HepG2 (cell line): Measurements from ENCODE around the gene LCN2. TPM values are rescaled to one million over a fixed set of nuclear protein-coding genes. Genes with fewer than 3 reads are reported as not detected.

Experiments
- ESRRA ChIP-seq: sonication (generic); formaldehyde crosslinking; IDR thresholded peaks from 2 replicates; pipeline ENCODE4 v1.5.1; 2020; ENCODE audit warnings: mild to moderate bottlenecking, low read depth, missing genetic modification reagents
- JUND ChIP-seq: sonication (generic); formaldehyde crosslinking; IDR thresholded peaks from 2 replicates; pipeline ENCODE4 v1.8.0; 2022; ENCODE audit warnings: mild to moderate bottlenecking, missing genetic modification reagents
- MAFF ChIP-seq: IDR thresholded peaks from 2 replicates; pipeline ENCODE4 v1.6.1; 2011; ENCODE audit warnings: low read depth, low read length, improper control_type of control experiment
- MTA3 ChIP-seq: sonication (generic); formaldehyde crosslinking; IDR thresholded peaks from 2 replicates; pipeline ENCODE4 v1.4.0; 2020; ENCODE audit warnings: missing genetic modification reagents
- MTF1 ChIP-seq: sonication (generic); formaldehyde crosslinking; IDR thresholded peaks from 2 replicates; pipeline ENCODE4 v1.5.0; 2020; ENCODE audit warnings: missing genetic modification reagents
- POLR2A ChIP-seq, 2 experiments: IDR thresholded peaks; 2 replicates each; pipeline ENCODE4 v1.6.1; 2011; ENCODE audit warnings: low read depth in 2 of 2, low read length in 2 of 2, mild to moderate bottlenecking in 1 of 2, moderate library complexity in 1 of 2; ENCODE audit not compliant: insufficient read depth in 1 of 2
- POLR2G ChIP-seq: fragments of 200-400 bp; formaldehyde crosslinking; IDR thresholded peaks from 2 replicates; pipeline ENCODE4 v1.6.1; 2018; ENCODE audit warnings: mild to moderate bottlenecking, low read depth, low read length, moderate library complexity
- STAG1 ChIP-seq: sonication (generic); formaldehyde crosslinking; IDR thresholded peaks from 2 replicates; pipeline ENCODE4 v1.4.0; 2020; ENCODE audit warnings: missing genetic modification reagents
- U2AF1 ChIP-seq: fragments of 200-400 bp; formaldehyde crosslinking; optimal IDR thresholded peaks from 2 replicates; pipeline ENCODE3; 2017; ENCODE audit warnings: mild to moderate bottlenecking, low read depth, low read length
- ZFP62 ChIP-seq: sonication (generic); formaldehyde crosslinking; IDR thresholded peaks from 2 replicates; pipeline ENCODE4 v1.4.0; 2020; ENCODE audit warnings: missing genetic modification reagents
- ZNF644 ChIP-seq: IDR thresholded peaks from 2 replicates; pipeline ENCODE4 v1.6.1; 2016; ENCODE audit warnings: low read depth
- ZNF703 ChIP-seq: sonication (generic); formaldehyde crosslinking; IDR thresholded peaks from 2 replicates; pipeline ENCODE4 v1.5.1; 2020; ENCODE audit warnings: missing genetic modification reagents, mild to moderate bottlenecking, moderate library complexity, borderline replicate concordance
- ZSCAN12 ChIP-seq: sonication (generic); formaldehyde crosslinking; IDR thresholded peaks from 2 replicates; pipeline ENCODE4 v1.9.0; 2021; ENCODE audit warnings: mild to moderate bottlenecking, missing genetic modification reagents
- polyA plus RNA-seq, 8 experiments: library from polyadenylated mRNA; depleted of rRNA in 3 of 8; stranded (reverse) in 7 of 8; unstranded in 1 of 8; fragments of >200 nt; fragmentation: Illumina TruSeq in 4 of 8; extraction: Trizol in 4 of 8; gene quantifications; 2 replicates each; pipeline versions ENCODE4 v1.2.1 to v1.2.3, GENCODE V29; 2011 to 2016; ENCODE audit warnings: low read depth in 4 of 8, missing spikeins in 1 of 8, mixed read lengths in 1 of 8; ENCODE audit not compliant: insufficient read depth in 1 of 8
- total RNA-seq, 5 experiments: library from RNA; depleted of rRNA; stranded (reverse); fragments of >200 nt; fragmentation: Illumina TruSeq; extraction: Trizol; gene quantifications; 2 replicates each; pipeline ENCODE4 v1.2.3, GENCODE V29; 2016; ENCODE audit warnings: low read depth in 1 of 5
- TF ChIP-seq, protein P1 (sequence below): sonication (generic); formaldehyde crosslinking; IDR thresholded peaks from 2 replicates; pipeline ENCODE4 v1.5.1; 2020; ENCODE audit warnings: mild to moderate bottlenecking, missing genetic modification reagents, borderline replicate concordance
- TF ChIP-seq, protein P2 (sequence below): sonication (generic); formaldehyde crosslinking; conservative IDR thresholded peaks from 2 replicates; pipeline ENCODE4 v1.8.0; 2022; ENCODE audit warnings: missing genetic modification reagents
- TF ChIP-seq, protein P3 (sequence below): sonication (generic); formaldehyde crosslinking; IDR thresholded peaks from 2 replicates; pipeline ENCODE4 v1.4.0; 2020; ENCODE audit warnings: missing genetic modification reagents, borderline replicate concordance
- TF ChIP-seq, protein P4 (sequence below): sonication (generic); formaldehyde crosslinking; IDR thresholded peaks from 2 replicates; pipeline ENCODE4 v1.4.0; 2020; ENCODE audit warnings: mild to moderate bottlenecking, low read depth, missing genetic modification reagents
- TF ChIP-seq, protein P5 (sequence below): sonication (generic); formaldehyde crosslinking; IDR thresholded peaks from 2 replicates; pipeline ENCODE4 v1.4.0; 2020; ENCODE audit warnings: low read depth, mild to moderate bottlenecking, missing genetic modification reagents
- TF ChIP-seq, protein P6 (sequence below): sonication (generic); formaldehyde crosslinking; IDR thresholded peaks from 2 replicates; pipeline ENCODE4 v1.5.0; 2020; ENCODE audit warnings: mild to moderate bottlenecking, missing genetic modification reagents, moderate library complexity

Gene LCN2
- total and polyA plus RNA-seq, 2 of the 13 experiments (the other 11 are each of a cell fraction or from before 2014, with no cell fraction given), result 0.38 to 1.4 TPM

DNA sequence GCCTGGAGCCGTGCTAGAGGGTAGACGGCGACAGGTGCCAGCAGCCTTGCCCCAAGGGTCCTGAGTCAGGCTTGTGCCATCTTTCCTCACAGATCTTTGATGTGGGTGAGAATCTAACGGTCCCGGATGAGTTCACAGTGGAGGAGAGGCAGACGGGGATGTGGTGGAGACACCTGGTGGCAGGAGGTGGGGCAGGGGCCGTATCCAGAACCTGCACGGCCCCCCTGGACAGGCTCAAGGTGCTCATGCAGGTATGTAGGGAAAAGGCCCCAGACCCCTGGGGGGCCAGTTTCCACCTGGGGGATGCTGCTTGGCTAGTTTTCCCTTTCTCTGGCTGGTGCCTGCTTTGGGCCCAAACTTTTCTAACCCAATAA lies 45.7 kb upstream of the LCN2 start (continued):
- peak; percentile 29; the same call in 1 of the 2 replicates for TF ChIP-seq STAG1 (CRISPR knock-in tag)
- TF ChIP-seq MAFF, result no peak
- TF ChIP-seq ZSCAN12, result no peak
- 0 out of 2 replicates have a peak, but pooled peaks have one; percentile 12 for TF ChIP-seq POLR2G
- peak; percentile 34 for TF ChIP-seq U2AF1
- TF ChIP-seq, protein P1, sequence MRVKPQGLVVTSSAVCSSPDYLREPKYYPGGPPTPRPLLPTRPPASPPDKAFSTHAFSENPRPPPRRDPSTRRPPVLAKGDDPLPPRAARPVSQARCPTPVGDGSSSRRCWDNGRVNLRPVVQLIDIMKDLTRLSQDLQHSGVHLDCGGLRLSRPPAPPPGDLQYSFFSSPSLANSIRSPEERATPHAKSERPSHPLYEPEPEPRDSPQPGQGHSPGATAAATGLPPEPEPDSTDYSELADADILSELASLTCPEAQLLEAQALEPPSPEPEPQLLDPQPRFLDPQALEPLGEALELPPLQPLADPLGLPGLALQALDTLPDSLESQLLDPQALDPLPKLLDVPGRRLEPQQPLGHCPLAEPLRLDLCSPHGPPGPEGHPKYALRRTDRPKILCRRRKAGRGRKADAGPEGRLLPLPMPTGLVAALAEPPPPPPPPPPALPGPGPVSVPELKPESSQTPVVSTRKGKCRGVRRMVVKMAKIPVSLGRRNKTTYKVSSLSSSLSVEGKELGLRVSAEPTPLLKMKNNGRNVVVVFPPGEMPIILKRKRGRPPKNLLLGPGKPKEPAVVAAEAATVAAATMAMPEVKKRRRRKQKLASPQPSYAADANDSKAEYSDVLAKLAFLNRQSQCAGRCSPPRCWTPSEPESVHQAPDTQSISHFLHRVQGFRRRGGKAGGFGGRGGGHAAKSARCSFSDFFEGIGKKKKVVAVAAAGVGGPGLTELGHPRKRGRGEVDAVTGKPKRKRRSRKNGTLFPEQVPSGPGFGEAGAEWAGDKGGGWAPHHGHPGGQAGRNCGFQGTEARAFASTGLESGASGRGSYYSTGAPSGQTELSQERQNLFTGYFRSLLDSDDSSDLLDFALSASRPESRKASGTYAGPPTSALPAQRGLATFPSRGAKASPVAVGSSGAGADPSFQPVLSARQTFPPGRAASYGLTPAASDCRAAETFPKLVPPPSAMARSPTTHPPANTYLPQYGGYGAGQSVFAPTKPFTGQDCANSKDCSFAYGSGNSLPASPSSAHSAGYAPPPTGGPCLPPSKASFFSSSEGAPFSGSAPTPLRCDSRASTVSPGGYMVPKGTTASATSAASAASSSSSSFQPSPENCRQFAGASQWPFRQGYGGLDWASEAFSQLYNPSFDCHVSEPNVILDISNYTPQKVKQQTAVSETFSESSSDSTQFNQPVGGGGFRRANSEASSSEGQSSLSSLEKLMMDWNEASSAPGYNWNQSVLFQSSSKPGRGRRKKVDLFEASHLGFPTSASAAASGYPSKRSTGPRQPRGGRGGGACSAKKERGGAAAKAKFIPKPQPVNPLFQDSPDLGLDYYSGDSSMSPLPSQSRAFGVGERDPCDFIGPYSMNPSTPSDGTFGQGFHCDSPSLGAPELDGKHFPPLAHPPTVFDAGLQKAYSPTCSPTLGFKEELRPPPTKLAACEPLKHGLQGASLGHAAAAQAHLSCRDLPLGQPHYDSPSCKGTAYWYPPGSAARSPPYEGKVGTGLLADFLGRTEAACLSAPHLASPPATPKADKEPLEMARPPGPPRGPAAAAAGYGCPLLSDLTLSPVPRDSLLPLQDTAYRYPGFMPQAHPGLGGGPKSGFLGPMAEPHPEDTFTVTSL (CRISPR knock-in tag), result no peak
- TF ChIP-seq POLR2A (IDR thresholded peaks at IDR 0.05; ENCODE audit: insufficient read depth in 1 of 2, low read depth in 2 of 2, low read length in 2 of 2), result no peak
- TF ChIP-seq ZNF644 (CRISPR knock-in tag), result no peak
- TF ChIP-seq JUND (CRISPR knock-in tag), result peak; percentile 10; the same call in 1 of the 2 replicates
- TF ChIP-seq MTA3, result no peak
- TF ChIP-seq, protein P2, sequence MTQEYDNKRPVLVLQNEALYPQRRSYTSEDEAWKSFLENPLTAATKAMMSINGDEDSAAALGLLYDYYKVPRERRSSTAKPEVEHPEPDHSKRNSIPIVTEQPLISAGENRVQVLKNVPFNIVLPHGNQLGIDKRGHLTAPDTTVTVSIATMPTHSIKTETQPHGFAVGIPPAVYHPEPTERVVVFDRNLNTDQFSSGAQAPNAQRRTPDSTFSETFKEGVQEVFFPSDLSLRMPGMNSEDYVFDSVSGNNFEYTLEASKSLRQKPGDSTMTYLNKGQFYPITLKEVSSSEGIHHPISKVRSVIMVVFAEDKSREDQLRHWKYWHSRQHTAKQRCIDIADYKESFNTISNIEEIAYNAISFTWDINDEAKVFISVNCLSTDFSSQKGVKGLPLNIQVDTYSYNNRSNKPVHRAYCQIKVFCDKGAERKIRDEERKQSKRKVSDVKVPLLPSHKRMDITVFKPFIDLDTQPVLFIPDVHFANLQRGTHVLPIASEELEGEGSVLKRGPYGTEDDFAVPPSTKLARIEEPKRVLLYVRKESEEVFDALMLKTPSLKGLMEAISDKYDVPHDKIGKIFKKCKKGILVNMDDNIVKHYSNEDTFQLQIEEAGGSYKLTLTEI (CRISPR knock-in tag), result no peak
- TF ChIP-seq ZNF703 (CRISPR knock-in tag), result 0 out of 2 replicates have a peak, but pooled peaks have one; percentile 4
- TF ChIP-seq, protein P3, sequence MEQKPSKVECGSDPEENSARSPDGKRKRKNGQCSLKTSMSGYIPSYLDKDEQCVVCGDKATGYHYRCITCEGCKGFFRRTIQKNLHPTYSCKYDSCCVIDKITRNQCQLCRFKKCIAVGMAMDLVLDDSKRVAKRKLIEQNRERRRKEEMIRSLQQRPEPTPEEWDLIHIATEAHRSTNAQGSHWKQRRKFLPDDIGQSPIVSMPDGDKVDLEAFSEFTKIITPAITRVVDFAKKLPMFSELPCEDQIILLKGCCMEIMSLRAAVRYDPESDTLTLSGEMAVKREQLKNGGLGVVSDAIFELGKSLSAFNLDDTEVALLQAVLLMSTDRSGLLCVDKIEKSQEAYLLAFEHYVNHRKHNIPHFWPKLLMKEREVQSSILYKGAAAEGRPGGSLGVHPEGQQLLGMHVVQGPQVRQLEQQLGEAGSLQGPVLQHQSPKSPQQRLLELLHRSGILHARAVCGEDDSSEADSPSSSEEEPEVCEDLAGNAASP (CRISPR knock-in tag), result no peak
- TF ChIP-seq, protein P4, sequence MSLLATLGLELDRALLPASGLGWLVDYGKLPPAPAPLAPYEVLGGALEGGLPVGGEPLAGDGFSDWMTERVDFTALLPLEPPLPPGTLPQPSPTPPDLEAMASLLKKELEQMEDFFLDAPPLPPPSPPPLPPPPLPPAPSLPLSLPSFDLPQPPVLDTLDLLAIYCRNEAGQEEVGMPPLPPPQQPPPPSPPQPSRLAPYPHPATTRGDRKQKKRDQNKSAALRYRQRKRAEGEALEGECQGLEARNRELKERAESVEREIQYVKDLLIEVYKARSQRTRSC (CRISPR knock-in tag), result no peak
- TF ChIP-seq, protein P5, sequence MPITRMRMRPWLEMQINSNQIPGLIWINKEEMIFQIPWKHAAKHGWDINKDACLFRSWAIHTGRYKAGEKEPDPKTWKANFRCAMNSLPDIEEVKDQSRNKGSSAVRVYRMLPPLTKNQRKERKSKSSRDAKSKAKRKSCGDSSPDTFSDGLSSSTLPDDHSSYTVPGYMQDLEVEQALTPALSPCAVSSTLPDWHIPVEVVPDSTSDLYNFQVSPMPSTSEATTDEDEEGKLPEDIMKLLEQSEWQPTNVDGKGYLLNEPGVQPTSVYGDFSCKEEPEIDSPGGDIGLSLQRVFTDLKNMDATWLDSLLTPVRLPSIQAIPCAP (CRISPR knock-in tag), result no peak
- TF ChIP-seq ZFP62 (CRISPR knock-in tag), result no peak
- TF ChIP-seq, protein P6, sequence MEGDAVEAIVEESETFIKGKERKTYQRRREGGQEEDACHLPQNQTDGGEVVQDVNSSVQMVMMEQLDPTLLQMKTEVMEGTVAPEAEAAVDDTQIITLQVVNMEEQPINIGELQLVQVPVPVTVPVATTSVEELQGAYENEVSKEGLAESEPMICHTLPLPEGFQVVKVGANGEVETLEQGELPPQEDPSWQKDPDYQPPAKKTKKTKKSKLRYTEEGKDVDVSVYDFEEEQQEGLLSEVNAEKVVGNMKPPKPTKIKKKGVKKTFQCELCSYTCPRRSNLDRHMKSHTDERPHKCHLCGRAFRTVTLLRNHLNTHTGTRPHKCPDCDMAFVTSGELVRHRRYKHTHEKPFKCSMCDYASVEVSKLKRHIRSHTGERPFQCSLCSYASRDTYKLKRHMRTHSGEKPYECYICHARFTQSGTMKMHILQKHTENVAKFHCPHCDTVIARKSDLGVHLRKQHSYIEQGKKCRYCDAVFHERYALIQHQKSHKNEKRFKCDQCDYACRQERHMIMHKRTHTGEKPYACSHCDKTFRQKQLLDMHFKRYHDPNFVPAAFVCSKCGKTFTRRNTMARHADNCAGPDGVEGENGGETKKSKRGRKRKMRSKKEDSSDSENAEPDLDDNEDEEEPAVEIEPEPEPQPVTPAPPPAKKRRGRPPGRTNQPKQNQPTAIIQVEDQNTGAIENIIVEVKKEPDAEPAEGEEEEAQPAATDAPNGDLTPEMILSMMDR (CRISPR knock-in tag), result peak; percentile 65
- no peak for TF ChIP-seq ESRRA (CRISPR knock-in tag)
- TF ChIP-seq MTF1, result no peak
